CD4-positive, alpha-beta T cell treated with Interleukin-15 for 1 hour (primary cell): ENCODE measurements around the gene PARD3.

Experiments
- DNase-seq: peaks from one replicate; pipeline ENCODE4 v3.0.0-alpha.2; 2020

The PARD3 gene

DNA sequence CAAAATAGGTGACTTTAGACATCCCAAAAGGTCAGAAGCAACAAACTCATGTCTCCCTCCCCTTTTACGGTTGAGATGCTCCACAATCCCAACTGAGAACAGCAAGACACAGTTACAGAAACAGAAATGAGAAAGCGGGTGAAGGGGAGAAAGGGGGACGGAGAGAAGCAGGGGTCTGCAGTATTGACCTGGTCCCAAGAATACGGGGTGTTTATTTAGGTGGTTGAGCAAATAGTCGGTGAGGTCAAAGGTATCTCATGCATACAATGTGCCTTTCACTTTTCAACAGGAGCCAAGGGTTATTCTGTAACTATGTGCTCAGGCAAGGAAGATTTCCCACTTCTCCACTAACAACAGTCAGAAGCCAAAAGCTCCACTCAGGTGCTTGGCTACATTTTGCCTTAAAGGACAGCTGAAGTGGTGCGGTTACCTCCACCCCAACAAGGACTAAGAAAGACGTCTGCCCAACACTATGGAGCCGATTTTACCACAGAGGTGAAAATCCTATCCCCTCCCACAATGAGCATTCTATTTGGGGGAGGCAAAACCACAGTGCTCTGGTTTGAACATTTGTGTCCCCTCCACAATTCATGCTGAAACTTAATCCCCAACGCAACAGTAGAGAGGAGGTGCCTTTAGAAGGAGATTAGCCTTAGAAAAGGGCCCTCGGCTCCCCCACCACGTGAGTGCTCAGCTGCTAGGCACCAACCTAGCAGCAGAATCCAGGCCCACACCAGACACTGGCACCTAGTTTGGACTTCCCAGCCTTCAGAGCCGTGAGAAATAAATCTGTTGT is 77.9 kb downstream of the PARD3 start:
- DNase-seq: no peak

DNA sequence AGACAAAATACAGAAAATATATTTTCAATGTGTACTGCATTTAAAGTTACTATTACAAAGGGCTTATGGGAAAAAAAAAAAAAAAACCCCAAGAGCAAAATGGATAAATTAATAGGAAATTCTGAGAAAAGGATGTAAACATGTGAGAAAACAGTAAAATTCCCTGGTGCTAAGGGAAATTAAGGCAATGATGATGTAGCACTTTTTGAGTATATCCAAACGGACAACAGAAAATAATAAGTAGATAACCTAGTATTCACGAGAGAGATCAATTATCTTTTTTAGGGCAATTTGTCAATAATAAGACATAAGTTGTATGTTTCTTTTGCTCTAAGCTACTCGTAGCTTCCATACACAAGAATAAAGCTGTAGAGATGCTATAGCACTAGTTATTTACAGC is 80.2 kb downstream of the PARD3 start:
- no peak for DNase-seq

DNA sequence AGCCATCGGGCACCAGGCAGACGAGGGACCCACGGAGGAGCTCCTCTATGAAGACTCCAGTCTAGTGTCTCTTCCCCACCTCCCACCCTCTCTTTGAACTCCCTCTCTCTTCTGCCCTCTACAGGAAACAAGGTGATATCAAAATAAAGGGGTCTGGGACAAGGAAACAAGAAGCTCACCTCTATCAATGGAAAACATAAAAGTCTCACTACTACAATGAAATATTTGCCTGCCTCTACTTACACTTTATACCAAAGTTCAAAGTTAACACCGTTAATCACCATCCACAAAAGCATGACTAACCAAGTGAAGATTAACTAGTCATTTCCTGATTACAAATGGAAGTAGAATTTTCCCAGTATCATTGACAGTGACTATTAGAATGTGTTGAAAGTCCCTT is 82.2 kb downstream of the PARD3 start:
- no peak for DNase-seq

GRCh38 chr10:34731885-34732701 is 83.0 kb downstream of the PARD3 start:
- no peak for DNase-seq

DNA sequence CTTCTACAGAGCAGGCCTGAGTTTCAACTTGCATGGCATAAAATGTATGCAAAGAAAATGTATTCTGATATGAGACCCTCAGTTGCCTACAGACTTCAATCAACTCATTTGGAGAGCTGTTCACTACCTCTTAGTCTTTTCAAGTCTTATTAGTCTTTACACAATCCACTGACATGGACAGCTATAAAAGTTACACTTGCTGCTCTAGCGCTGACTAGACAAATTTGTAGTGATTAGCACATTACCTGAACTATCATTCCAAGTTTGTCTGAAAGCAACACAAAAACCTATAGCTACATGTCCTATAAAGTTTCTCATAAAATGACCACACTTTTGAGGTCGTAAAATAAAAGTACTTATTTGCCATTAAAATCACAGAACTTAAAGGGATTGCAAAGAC is 83.9 kb downstream of the PARD3 start:
- DNase-seq: no peak

- no peak for DNase-seq
Observed at GRCh38 chr10:34730726-34731125, 84.4 kb downstream of the PARD3 start.

DNA sequence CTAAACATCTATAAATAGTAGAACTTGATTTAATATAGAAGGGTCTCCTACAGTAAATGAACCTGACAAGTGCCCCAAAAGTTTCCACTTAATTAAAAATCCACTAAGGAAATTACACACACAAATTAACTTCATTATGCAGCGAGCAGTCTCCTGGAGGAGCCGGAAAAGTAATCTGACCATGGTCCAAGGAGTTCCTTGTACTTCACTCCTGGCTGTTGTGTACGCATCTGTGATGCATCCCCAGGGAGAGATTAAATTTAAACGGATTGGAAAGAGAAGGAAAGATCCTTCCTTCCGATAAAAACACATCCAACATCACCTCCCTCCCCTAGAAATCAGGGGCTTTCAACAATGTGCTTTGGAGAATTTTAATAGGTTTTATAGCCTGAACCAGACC is 85.5 kb downstream of the PARD3 start:
- DNase-seq: no peak

DNA sequence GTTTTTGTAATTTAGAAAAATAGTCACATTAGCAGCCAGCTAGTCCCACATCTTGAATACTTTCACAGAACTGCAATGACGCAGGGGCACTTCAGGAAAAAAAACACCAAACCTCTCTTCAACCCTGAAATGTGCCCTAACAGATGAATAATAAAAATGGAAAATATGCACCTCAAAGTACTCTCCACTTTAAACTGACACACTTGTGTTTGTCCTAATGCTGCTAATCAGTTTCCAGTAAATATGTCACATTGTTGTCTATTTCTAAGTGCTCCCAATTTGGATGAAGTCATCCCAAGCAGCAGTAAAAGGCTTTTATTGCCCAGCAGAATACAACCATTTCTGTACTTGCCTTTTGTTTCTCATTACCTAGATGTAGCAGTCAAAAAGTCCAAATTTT is 86.7 kb downstream of the PARD3 start:
- DNase-seq: no peak

- no peak for DNase-seq
Observed at GRCh38 chr10:34727595-34728033, 87.5 kb downstream of the PARD3 start.

GRCh38 chr10:34726862-34727261 is 88.2 kb downstream of the PARD3 start:
- no peak for DNase-seq

DNA sequence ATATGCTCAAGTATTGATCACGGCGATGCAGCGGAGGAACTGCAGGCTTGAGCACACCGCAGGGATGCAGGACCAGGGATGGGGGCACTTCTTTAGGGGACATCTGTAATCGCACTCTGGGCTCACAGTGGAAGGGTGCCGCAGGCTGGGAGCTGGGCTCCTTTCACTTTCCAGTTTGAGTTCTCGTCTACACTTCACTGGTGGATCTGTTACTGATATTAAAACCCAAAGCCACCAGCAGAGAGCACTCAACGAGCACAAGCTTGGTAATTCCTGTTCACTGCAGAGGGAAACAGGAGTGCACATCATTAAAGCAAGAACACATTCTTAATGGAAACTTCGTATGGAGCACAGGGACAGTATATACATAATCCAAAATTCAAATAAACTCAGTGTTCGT is 91.3 kb downstream of the PARD3 start:
- no peak for DNase-seq

GRCh38 chr10:34722404-34722803 is 92.7 kb downstream of the PARD3 start:
- no peak for DNase-seq

DNA sequence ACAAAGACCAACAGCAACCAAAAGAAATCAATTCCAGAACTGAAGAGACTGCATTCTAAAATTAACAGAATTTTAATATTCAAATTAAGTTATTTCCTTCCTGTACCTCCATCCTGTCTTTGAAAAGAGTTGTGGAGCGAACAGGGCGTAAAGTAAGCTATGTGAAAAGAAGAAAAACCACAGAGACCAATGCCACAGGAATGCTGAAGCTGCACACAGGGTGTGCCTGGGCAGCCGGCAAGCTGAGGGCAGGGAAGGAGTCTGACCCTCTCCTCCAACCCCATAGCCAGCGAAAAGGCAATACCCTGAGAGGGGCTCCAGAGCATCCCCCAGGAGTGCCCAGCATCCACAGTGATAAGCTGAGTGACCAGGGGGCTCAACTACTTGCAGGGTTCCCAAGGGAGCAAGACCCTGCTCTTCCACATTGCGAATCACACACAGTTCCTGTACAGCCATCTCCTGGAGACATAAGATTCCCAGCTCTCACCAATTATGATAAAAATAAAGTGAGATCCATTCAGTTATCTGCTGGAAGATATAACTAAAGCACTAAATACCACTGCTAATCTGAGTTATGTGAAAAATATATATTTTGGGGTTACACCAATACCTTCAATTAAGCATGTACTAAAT is 93.8 kb downstream of the PARD3 start:
- DNase-seq: no peak

DNA sequence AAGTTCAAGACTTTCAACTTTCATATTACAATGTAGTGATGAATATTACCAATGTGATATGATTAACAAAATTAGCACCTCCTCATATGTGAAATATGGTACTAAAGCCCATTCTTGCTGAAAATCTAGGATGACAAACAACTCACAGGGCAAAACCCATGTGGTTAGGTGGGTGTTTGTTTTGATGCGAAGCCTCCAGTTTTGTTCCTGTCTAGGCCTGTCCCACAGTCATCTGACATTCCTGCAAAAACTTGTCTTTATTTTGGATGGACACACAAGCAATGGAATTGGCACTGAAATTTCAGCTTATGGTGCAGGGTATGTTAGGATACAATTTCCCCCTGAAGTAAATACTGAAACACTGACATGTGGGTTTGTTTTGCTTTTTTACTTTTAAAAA is 95.3 kb downstream of the PARD3 start:
- no peak for DNase-seq

GRCh38 chr10:34719328-34719727 is 95.8 kb downstream of the PARD3 start:
- DNase-seq: no peak

DNA sequence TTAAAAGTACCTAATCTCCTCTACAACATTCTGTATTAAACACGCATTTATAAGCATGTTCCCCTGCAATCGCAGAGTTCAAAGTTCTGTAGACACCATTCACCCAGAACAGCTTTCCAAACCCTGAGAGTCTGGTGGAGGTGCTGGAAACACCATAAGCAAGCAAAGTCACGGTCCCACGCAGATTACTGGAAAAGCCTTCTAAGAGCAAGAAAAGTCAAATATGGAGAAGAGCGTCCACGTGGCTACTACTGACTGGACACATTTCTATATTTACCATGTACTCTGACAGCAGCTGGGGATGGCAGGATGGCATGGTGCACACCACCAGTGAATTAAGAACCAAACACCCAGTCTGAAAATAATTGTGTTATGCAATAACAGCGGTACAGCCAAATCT is 97.7 kb downstream of the PARD3 start:
- no peak for DNase-seq

GRCh38 chr10:34716958-34717357 is 98.1 kb downstream of the PARD3 start:
- DNase-seq: no peak

GRCh38 chr10:34716234-34716633 is 98.9 kb downstream of the PARD3 start:
- no peak for DNase-seq

- DNase-seq: no peak
Observed at GRCh38 chr10:34715511-34716187, 99.4 kb downstream of the PARD3 start.

DNA sequence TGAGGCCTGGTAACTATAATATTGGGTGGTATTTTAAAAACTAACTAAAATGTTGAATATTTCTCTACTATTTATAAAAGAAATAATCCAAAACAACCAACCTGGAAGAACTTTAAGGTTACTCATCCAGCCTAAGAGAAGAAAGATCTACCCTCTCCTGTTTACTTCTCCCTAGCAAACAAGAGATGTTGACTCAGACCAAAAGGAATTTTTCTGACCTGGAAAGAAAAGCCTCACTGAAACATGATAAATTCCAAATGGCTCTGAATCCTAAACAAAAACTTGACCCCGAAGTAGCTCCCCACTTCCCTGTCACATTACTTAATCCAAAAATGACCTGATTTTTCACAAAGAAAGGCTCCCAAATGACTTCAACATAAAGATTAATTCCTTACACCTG is 101.2 kb downstream of the PARD3 start:
- DNase-seq: no peak

GRCh38 chr10:34711500-34711899 is 103.6 kb downstream of the PARD3 start:
- no peak for DNase-seq

DNA sequence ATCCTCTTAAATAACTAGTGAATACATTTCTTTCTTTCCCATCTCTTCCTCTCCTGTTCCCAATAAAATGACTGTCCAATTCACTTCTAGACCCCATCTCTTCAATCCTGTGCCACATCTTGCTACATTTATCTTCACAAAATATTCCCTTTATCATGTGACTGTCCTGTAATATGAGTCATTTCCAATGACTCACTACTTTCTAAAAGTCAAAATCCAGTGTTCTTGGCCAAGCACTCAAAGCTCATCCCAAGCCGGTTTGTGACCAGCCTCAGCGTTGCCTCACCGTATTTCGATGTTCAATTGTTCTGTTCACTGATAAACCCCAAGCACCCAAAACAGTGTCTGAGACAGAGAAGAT is 104.7 kb downstream of the PARD3 start:
- DNase-seq: no peak

- no peak for DNase-seq
Observed at GRCh38 chr10:34709637-34710390, 105.3 kb downstream of the PARD3 start.
